Stimulated activated CD8-positive, alpha-beta memory T cell treated with anti-CD3 and anti-CD28 coated beads, Interleukin-2, amount 100 ng/mL, for 1 hour (primary cell): ENCODE results near the gene IL1RAPL2.
"Not testable (repeated sequence)": the region's sequence is repeated elsewhere in the genome, so short reads cannot be mapped to it uniquely, and the experiment has no call there.

Experiments
- DNase-seq, 2 donors: peaks; one replicate each; pipeline ENCODE4 v3.0.0-alpha.2; 2020; ENCODE audit warnings: low read depth in 2 of 2

The IL1RAPL2 gene

GRCh38 chrX:104670051-104670450, 104.1 kb downstream of the IL1RAPL2 start:
- DNase-seq: no peak

- DNase-seq: not testable (repeated sequence)
Observed at GRCh38 chrX:104677517-104677916, 111.5 kb downstream of the IL1RAPL2 start.

- DNase-seq: no peak
Observed at GRCh38 chrX:104679175-104679574, 113.2 kb downstream of the IL1RAPL2 start.

GRCh38 chrX:104681214-104681613, 115.2 kb downstream of the IL1RAPL2 start:
- DNase-seq: no peak

GRCh38 chrX:104684077-104684476, 118.1 kb downstream of the IL1RAPL2 start:
- DNase-seq: no peak

- DNase-seq: no peak
Observed at GRCh38 chrX:104695593-104695992, 129.6 kb downstream of the IL1RAPL2 start.

GRCh38 chrX:104696667-104697066, 130.7 kb downstream of the IL1RAPL2 start:
- no peak for DNase-seq

DNA sequence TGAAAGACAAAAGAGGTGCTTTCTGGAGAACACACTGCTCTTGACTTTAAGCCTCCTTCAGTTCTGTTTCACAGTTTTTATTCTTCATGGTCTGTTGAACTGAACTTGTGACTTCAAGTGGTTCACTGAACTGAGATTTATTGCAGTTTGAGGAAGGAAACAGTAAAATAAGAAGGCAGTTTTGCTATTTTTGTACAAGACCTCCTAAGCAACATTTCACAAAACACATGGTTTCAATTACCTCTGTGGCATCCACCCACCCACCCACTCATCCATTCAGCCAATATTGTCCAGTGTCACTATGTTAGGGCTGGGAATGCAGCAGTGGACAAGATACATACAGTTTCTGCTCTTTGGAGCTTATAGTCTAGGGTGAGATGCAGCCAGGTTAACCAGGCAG, 131.3 kb downstream of the IL1RAPL2 start:
- DNase-seq: no peak

DNA sequence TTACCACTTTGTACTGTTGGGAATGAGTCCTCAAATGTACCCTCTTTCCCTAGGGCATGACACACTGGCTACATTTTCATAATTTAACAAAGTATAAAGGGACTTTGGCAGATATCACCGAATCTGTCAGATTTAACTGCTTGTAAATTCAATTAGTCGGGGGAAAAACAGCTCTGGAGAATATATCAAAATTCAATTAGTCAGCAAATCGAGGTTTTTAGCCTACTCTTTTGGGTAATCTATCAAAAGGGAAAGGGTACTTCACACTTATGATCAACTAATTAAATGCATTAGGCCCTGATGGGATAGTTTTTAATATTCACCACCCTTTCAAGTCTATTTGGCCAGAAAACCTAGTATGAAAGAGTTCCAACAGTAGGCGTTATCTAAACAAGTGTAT, 141.0 kb downstream of the IL1RAPL2 start:
- no peak for DNase-seq

GRCh38 chrX:104707572-104707971, 141.6 kb downstream of the IL1RAPL2 start:
- DNase-seq: no peak

DNA sequence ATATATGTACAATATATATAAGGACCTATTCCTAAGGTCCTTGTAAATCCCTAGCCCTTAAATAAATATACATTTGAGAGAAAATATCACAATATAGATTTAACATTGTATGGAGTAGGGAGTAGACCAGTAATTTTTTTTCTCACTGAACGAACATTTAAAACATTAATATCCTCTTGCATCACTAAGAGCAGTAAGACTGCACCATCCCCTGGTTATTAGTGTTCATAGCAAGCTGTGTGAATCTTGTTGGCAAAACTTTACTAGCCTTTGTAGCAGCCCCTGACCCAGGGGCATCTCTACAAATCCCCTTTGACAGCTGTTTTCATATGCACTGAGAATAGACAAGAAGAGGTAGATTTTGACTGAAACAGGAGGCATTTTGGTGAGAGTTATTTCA, 146.5 kb downstream of the IL1RAPL2 start:
- no peak for DNase-seq

DNA sequence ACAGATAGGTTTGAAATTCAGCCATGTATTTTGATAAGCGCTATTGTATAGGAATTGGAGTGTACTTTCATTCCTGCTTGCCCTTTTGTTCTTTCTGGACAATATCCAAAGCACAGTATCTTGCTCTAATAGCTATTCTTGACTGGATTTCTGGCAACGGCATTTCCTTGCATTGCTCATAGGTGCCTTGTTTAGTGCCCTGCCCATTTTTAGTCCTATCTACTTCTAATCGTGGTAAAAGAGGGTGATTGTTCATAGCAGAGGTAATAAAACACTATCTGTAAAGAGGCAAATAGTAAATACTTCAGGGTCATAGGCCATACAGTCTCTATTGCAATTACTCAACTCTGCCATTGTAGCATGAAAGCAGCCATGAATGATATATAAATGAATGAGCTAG, 155.9 kb downstream of the IL1RAPL2 start:
- DNase-seq: no peak

DNA sequence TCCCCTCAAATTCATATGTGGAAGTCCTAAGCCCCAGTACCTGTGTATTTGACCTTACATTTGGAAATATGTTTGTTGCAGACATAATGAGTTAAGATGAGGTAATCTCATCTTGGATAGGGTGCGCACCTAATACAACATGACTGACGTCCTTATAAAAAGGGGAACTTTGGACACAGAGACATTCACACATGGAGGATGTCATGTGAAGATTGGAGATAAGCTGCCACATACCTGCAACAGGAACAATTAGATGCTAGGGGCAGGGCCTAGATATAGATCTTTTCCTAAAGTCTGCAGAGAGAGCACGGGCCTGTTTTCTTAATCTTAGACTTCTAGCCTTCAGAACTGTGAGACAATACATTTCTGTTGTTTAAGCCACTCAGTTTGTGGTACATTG, 162.5 kb downstream of the IL1RAPL2 start:
- DNase-seq: no peak

GRCh38 chrX:104742355-104742754, 176.4 kb downstream of the IL1RAPL2 start:
- DNase-seq: no peak

- no peak for DNase-seq
Observed at GRCh38 chrX:104745152-104745551, 179.2 kb downstream of the IL1RAPL2 start.

DNA sequence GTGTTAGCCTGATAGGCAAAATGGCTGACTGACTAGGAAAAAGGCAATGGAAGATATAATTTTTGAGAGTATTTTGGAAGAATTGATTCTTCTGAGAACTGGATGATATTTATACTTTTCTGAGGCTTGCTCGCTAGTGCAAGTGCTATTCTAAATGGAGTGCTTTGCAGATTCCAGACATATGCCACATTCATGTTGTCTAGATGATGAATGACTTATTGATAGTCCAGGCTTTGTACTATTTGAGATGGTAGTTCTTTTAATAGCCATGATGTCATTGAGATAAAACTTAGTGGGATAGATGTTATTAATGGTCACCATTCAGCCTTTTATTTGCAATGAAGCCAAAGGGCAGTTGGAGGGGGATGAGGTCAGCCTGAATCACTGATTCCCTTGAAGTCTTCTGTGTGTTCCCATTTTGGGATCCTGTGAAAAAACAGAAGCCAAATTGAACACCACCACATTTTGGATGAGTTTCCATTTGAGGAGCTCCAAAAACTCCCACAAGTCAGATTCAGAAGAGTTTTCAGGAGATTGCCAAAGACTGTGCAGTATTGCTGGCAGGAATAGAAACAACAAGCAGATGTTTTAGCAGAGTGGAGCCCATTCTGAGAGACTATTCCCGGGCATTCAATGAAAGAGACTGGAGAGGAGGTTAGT, 184.1 kb downstream of the IL1RAPL2 start:
- DNase-seq: no peak

GRCh38 chrX:104762641-104763040, 196.6 kb downstream of the IL1RAPL2 start:
- DNase-seq: no peak

- DNase-seq: no peak
Observed at GRCh38 chrX:104789784-104790183, 223.8 kb downstream of the IL1RAPL2 start.

DNA sequence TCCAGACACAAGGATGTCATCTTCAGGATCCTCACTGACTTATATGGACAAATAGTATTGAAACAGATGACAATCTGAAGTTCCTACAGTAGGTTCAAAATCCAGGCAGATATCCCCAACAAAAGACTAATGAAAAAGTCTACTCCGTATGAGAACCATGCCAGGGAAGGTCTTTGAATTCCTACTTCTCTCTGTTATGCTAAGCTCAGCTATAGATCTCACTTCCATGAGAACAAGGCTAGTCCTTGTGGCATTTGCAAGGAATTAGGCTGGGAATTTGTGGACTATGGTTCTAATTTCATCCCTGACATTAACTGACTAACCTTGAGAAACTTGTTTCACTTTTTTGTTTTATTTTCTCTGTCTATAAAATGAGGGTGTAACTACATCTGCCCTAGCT, 229.8 kb downstream of the IL1RAPL2 start:
- no peak for DNase-seq

- no peak for DNase-seq
Observed at GRCh38 chrX:104803219-104803618, 237.2 kb downstream of the IL1RAPL2 start.

GRCh38 chrX:104806346-104806745, 240.3 kb downstream of the IL1RAPL2 start:
- DNase-seq: no peak

- no peak for DNase-seq
Observed at GRCh38 chrX:104833401-104833800, 267.4 kb downstream of the IL1RAPL2 start.

GRCh38 chrX:104842646-104843045, 276.6 kb downstream of the IL1RAPL2 start:
- no peak for DNase-seq

GRCh38 chrX:104852241-104852640, 286.2 kb downstream of the IL1RAPL2 start:
- DNase-seq: no peak
